Panc1 (cell line): ENCODE data around the gene ADGRD1.

Experiments used
- SIN3A ChIP-seq: IDR thresholded peaks from 2 replicates; pipeline ENCODE4 v1.6.1; 2012; ENCODE audit warnings: low read depth, mild to moderate bottlenecking, low read length, moderate library complexity, borderline replicate concordance; ENCODE audit not compliant: insufficient read depth
- TF ChIP-seq, protein P1 (sequence below): fragments of 450-650 bp; IDR thresholded peaks from 2 replicates; pipeline ENCODE4 v1.5.1; 2017; ENCODE audit warnings: mild to moderate bottlenecking

DNA sequence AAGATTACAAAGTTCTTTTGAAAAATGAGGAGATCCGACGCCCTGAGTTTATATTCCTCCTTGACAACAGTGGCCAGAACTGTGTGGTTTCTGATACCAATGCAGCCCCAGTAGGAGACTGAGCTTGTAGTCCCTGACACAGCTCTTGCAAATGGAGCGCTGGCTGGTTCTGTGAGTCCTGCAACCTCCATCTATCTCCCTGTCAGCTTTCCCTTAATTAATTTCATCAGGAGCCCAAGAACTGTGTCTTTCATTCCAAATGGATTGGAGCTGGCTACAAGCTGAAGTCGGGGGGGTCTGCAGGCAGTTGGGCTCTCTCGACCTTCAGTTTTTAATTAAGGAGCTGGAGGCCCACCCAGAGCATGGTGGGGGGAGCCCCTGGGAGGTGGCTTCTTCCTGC lies 160.6 kb downstream of the ADGRD1 start:
- no peak for TF ChIP-seq SIN3A
- TF ChIP-seq, protein P1, sequence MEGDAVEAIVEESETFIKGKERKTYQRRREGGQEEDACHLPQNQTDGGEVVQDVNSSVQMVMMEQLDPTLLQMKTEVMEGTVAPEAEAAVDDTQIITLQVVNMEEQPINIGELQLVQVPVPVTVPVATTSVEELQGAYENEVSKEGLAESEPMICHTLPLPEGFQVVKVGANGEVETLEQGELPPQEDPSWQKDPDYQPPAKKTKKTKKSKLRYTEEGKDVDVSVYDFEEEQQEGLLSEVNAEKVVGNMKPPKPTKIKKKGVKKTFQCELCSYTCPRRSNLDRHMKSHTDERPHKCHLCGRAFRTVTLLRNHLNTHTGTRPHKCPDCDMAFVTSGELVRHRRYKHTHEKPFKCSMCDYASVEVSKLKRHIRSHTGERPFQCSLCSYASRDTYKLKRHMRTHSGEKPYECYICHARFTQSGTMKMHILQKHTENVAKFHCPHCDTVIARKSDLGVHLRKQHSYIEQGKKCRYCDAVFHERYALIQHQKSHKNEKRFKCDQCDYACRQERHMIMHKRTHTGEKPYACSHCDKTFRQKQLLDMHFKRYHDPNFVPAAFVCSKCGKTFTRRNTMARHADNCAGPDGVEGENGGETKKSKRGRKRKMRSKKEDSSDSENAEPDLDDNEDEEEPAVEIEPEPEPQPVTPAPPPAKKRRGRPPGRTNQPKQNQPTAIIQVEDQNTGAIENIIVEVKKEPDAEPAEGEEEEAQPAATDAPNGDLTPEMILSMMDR, result no peak
